GM13976 (cell line): Measurements from ENCODE around the gene FGF2.

ENCODE experiments used
- DNase-seq: peaks from one replicate; pipeline ENCODE4 v3.0.0; 2012; ENCODE audit warnings: low spot score
- in situ Hi-C: fragments of 300-500 bp; cut with MboI; formaldehyde crosslinking; loops from one replicate; pipeline ENCODE4 v1.12.0; 2022; ENCODE audit warnings: low sequenced_read_pairs, mixed read lengths, inconsistent platforms; ENCODE audit not compliant: unreplicated experiment
- TF ChIP-seq, protein P1 (sequence below): IDR thresholded peaks from 2 replicates; pipeline ENCODE4 v1.5.1; 2012; ENCODE audit warnings: borderline replicate concordance, mild to moderate bottlenecking; ENCODE audit not compliant: insufficient read depth; ENCODE audit errors: extremely low read depth, missing control alignments, control extremely low read depth

FGF2 gene

GRCh38 chr4:122824616-122825015 is 2.0 kb upstream of the FGF2 start:
- in situ Hi-C loops: no loop called here
- TF ChIP-seq, protein P1, sequence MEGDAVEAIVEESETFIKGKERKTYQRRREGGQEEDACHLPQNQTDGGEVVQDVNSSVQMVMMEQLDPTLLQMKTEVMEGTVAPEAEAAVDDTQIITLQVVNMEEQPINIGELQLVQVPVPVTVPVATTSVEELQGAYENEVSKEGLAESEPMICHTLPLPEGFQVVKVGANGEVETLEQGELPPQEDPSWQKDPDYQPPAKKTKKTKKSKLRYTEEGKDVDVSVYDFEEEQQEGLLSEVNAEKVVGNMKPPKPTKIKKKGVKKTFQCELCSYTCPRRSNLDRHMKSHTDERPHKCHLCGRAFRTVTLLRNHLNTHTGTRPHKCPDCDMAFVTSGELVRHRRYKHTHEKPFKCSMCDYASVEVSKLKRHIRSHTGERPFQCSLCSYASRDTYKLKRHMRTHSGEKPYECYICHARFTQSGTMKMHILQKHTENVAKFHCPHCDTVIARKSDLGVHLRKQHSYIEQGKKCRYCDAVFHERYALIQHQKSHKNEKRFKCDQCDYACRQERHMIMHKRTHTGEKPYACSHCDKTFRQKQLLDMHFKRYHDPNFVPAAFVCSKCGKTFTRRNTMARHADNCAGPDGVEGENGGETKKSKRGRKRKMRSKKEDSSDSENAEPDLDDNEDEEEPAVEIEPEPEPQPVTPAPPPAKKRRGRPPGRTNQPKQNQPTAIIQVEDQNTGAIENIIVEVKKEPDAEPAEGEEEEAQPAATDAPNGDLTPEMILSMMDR: no peak

DNA sequence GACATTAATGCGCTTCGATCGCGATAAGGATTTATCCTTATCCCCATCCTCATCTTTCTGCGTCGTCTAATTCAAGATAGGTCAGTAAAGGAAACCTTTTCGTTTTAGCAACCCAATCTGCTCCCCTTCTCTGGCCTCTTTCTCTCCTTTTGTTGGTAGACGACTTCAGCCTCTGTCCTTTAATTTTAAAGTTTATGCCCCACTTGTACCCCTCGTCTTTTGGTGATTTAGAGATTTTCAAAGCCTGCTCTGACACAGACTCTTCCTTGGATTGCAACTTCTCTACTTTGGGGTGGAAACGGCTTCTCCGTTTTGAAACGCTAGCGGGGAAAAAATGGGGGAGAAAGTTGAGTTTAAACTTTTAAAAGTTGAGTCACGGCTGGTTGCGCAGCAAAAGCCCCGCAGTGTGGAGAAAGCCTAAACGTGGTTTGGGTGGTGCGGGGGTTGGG is 528 bp upstream of the FGF2 start:
- TF ChIP-seq, protein P1: no peak
- DNase-seq: no peak
- in situ Hi-C loops: no loop called here

More at GRCh38 chr4:122824616-122825015, 2.0 kb upstream of the FGF2 start:
- DNase-seq: no peak

DNA sequence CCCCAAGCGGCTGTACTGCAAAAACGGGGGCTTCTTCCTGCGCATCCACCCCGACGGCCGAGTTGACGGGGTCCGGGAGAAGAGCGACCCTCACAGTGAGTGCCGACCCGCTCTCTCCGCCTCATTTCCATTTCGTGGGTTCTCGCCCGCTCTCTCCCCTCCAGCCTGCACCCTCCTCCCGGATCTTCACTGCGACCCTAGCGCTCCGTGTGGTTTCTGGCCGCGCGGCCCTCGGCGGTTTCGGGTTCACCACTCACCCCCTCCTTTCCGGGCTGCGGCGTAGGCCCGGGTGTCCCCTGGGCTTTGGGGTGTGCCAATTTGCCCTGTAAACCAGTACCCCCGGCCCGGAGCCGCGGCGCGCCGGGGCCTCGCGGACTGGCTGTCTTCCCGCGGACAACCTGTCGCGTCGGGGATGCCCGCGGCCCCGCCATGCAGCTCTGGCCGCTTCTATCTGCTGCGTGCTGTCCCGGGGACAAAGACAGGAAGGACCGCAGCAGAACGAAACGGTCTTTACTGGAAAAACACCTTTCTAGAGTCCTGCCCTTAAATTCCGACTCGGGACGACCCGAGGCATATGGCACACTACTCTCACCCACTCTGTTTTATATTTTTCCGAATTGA is 737 bp downstream of the FGF2 start:
- in situ Hi-C loops: no loop called here
- peak; percentile 71 for DNase-seq
- TF ChIP-seq, protein P1: no peak

DNA sequence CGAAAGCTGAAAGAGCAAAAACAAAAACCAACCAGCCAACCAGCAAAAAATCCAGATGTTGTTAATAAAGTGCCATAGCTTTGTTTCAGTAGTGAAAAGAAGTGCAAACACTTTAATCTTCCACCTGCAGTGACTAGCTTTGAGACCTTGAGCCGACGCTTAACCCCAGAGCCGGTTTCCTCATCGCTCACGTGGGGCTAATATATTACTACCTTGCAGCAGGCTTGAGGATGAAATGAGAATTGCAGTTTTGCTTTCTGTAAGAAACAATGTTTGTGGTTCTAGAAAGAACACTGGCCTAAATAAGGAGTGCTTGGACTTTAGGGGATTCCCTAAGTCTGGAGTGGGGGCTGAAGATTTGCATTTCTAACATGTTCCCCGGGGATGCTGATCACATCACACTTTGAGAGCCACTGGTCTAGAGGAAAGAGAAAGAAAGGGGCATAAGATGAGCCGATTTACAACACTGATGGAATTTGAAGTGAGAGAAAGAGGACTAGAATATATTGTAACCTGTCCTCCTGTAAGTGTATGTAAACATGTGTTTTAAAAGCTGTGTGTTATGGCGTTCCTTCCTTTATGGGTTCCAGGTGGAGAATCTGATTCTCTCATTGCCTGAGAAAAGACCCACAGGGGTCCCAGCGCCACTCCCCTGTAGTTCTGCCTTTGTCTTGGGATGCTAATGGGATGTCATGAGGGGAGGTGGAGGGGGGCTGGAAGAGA is 1.4 kb downstream of the FGF2 start:
- in situ Hi-C loops: no loop called here
- DNase-seq: peak; percentile 81

GRCh38 chr4:122830426-122831095 is 3.9 kb downstream of the FGF2 start:
- in situ Hi-C loops: no loop called here
- TF ChIP-seq, protein P1: no peak
- no peak for DNase-seq

More for the DNA sequence above, 1.4 kb downstream of the FGF2 start:
- TF ChIP-seq, protein P1: no peak

DNA sequence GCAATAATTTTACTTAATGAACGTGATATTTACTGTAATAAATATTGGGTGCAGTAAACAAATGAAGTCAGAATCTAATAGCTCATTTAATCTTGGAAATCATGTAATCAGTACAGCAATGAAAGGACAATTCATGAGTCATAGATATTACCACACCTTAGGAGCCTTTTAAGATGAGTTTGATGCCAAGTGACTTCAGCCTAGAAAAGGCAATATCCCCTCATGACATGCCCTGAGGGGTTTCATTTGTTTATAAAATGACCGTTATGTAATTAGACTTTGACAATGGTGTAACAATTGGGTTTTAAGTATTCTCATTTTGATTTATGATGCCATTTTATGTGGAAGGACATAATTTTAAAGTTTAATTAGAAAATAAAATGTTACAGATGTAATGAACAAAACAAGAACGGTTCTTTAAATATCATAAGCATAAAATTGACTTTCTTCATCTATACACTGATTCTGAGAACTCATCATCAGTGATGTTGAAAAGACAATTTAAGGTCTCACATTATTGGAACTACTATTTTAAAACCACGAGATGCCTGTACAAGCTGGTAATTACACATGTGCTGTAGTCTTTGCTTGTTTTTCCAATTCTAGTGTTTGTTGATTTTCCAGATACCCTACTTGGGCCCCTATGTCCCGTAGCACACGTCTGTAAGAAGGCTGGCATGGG is 5.0 kb downstream of the FGF2 start:
- no peak for DNase-seq
- in situ Hi-C loops: no loop called here
- TF ChIP-seq, protein P1: no peak
